GM23338 (cell line): ENCODE measurements around the gene ITSN2. TPM values are rescaled to one million over a fixed set of nuclear protein-coding genes. Genes with fewer than 3 reads are reported as not detected.

Experiments
- ATAC-seq: fragments of 200-7000 bp; cut with Tn5 transposase; 3 replicates; pipeline ENCODE4 v1.9.1; 2020
- DNase-seq: peaks from one replicate; pipeline ENCODE4 v3.0.0-alpha.2; 2015; ENCODE audit warnings: low spot score
- H2AFZ ChIP-seq: fragments of 200-600 bp; sonication (generic); 2 replicates; pipeline ENCODE4 v1.8.0; 2016; ENCODE audit warnings: antibody characterized with exemption, mild to moderate bottlenecking, moderate library complexity
- H3F3A ChIP-seq: fragments of 200-600 bp; sonication (generic); replicated peaks from 2 replicates; pipeline ENCODE4 v1.8.0; 2017; ENCODE audit warnings: antibody characterized with exemption, mixed run types, low read depth
- H3K27ac ChIP-seq: fragments of 200-600 bp; sonication (generic); 2 replicates; pipeline ENCODE4 v1.6.1; 2016; ENCODE audit warnings: low read depth
- H3K27me3 ChIP-seq: fragments of 200-600 bp; sonication (generic); 2 replicates; pipeline ENCODE4 v1.8.0; 2016; ENCODE audit warnings: mild to moderate bottlenecking, mixed run types, moderate library complexity; ENCODE audit not compliant: insufficient read depth
- H3K36me3 ChIP-seq: fragments of 200-600 bp; sonication (generic); 2 replicates; pipeline ENCODE4 v1.8.0; 2016; ENCODE audit warnings: mild to moderate bottlenecking; ENCODE audit not compliant: insufficient read depth
- H3K4me1 ChIP-seq: fragments of 200-600 bp; sonication (generic); 2 replicates; pipeline ENCODE4 v1.8.0; 2016; ENCODE audit warnings: mild to moderate bottlenecking, moderate library complexity; ENCODE audit not compliant: insufficient read depth
- H3K4me2 ChIP-seq: fragments of 200-600 bp; sonication (generic); 2 replicates; pipeline ENCODE4 v1.7.1; 2017; ENCODE audit warnings: mixed run types
- H3K4me3 ChIP-seq: fragments of 200-600 bp; sonication (generic); 2 replicates; pipeline ENCODE4 v1.6.1; 2016; ENCODE audit warnings: mixed run types
- H3K79me2 ChIP-seq: fragments of 200-600 bp; sonication (generic); replicated peaks from 2 replicates; pipeline ENCODE4 v1.8.0; 2017; ENCODE audit warnings: mild to moderate bottlenecking; ENCODE audit not compliant: insufficient read depth
- H3K9me2 ChIP-seq: fragments of 200-600 bp; sonication (generic); 2 replicates; pipeline ENCODE4 v1.8.0; 2017; ENCODE audit not compliant: insufficient read depth
- H4K20me1 ChIP-seq: fragments of 200-600 bp; sonication (generic); replicated peaks from 2 replicates; pipeline ENCODE4 v1.8.0; 2017; ENCODE audit warnings: mild to moderate bottlenecking; ENCODE audit not compliant: insufficient read depth
- H3K27ac Mint-ChIP-seq: 2 replicates; pipeline ENCODE4 v1.8.0; 2020; ENCODE audit warnings: inconsistent platforms, mild to moderate bottlenecking, moderate library complexity, mixed read lengths
- H3K27me3 Mint-ChIP-seq: 3 replicates; pipeline ENCODE4 v1.8.0; 2022; ENCODE audit warnings: low read depth, mild to moderate bottlenecking, moderate library complexity, mixed read lengths, inconsistent platforms; ENCODE audit not compliant: insufficient read depth, poor library complexity
- H3K36me3 Mint-ChIP-seq: 3 replicates; pipeline ENCODE4 v1.8.0; 2021; ENCODE audit warnings: low read depth, mild to moderate bottlenecking, inconsistent platforms, moderate library complexity, mixed read lengths
- H3K4me1 Mint-ChIP-seq: 3 replicates; pipeline ENCODE4 v1.8.0; 2020; ENCODE audit warnings: mild to moderate bottlenecking, inconsistent platforms, mixed read lengths
- H3K4me3 Mint-ChIP-seq: 3 replicates; pipeline ENCODE4 v1.8.0; 2021; ENCODE audit warnings: moderate library complexity, mild to moderate bottlenecking, inconsistent platforms, mixed read lengths
- H3K9me3 Mint-ChIP-seq: 3 replicates; pipeline ENCODE4 v1.8.0; 2020; ENCODE audit warnings: moderate library complexity, mild to moderate bottlenecking, inconsistent platforms, mixed read lengths
- CREB1 ChIP-seq: fragments of 250-450 bp; sonication (Bioruptor Pico); IDR thresholded peaks from 2 replicates; pipeline ENCODE4 v1.5.0; 2020; ENCODE audit warnings: low read depth, mild to moderate bottlenecking, moderate library complexity
- CTCF ChIP-seq, 2 experiments: fragments of 200-600 bp in 1 of 2; sonication (generic) in 1 of 2; conservative IDR thresholded peaks; 2 replicates each; pipeline versions ENCODE4 v1.5.1 to v1.6.1; 2016 to 2017; ENCODE audit warnings: antibody characterized with exemption in 2 of 2, low read depth in 2 of 2, mild to moderate bottlenecking in 2 of 2, moderate library complexity in 1 of 2
- EZH2 ChIP-seq: fragments of 200-600 bp; sonication (generic); IDR thresholded peaks from one replicate; pipeline ENCODE4 v1.8.0; 2017; ENCODE audit warnings: antibody characterized with exemption, mild to moderate bottlenecking, low read depth; ENCODE audit not compliant: unreplicated experiment
- JUNB ChIP-seq: IDR thresholded peaks from one replicate; pipeline ENCODE4 v1.6.1; 2016; ENCODE audit warnings: antibody characterized with exemption; ENCODE audit not compliant: unreplicated experiment
- STAT1 ChIP-seq: IDR thresholded peaks from one replicate; pipeline ENCODE4 v1.6.1; 2016; ENCODE audit warnings: antibody characterized with exemption; ENCODE audit not compliant: unreplicated experiment
- polyA plus RNA-seq: library from polyadenylated mRNA; unstranded; fragments of >200 nt; fragmentation: Nextera tagmentation; extraction: Ambion mirVana; gene quantifications from 2 replicates; pipeline ENCODE4 v1.2.1, GENCODE V29; 2016
- total RNA-seq: library from RNA; depleted of rRNA; stranded (reverse); fragments of >200 nt; shearing (Covaris generic); gene quantifications from 2 replicates; pipeline ENCODE4 v1.2.3, GENCODE V29; 2014
- TF ChIP-seq, protein P1 (sequence below): fragments of 250-450 bp; sonication (Bioruptor Pico); IDR thresholded peaks from 2 replicates; pipeline ENCODE4 v1.5.0; 2020; ENCODE audit warnings: mild to moderate bottlenecking, moderate library complexity
- TF ChIP-seq, protein P2 (sequence below): IDR thresholded peaks from one replicate; pipeline ENCODE4 v1.6.1; 2018; ENCODE audit warnings: antibody characterized with exemption; ENCODE audit not compliant: unreplicated experiment

The ITSN2 gene
- total and polyA plus RNA-seq, 2 experiments from 2014 or later: 17.1 to 17.8 TPM

DNA sequence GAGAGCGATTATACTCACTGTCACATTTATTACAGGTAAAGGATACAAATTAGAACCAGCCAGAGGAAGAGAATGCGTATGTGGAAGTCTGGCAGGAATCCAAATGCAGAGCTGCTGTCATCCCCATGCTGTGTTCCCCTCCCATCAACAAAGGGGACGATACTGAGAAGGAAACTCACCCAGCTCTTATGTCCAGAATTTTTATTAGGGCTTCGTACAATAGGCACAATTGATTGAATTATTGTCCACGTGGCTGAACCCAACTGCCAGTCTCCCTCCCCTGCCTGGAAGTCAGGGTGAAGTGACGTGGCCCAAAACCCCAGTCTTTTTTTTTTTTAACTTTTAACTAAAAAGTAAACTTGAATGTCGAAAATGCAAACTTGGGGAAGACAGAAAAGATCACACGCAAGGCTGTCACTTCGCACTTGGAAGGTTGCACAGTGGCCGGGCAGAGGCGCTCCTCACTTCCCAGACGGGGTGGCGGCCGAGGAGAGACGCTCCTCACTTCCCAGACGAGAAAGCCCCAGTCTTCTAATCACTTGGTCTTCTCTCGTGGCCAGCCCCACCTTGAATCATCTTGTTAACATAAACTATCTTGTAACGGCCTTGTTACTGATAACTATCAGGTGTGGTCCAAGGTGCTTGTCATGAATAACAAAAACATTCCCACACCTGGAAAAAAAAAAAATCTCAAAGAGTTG lies 40.0 kb upstream of the ITSN2 start:
- 0 out of 2 replicates have a peak, but pooled peaks cover 2% of the 10 kb centered on the region for H3F3A ChIP-seq
- no peaks in the 10 kb centered on the region for H4K20me1 ChIP-seq
- Mint-ChIP-seq H3K4me1 (peaks cover 9% of the 10 kb centered on the region), H3K27me3 (peaks cover 2% of the 10 kb centered on the region), H3K36me3 (no peaks in the 10 kb centered on the region), H3K27ac (no peak overlapping the region), H3K4me3 (no peak overlapping the region), H3K9me3 (peaks cover 3% of the 10 kb centered on the region; the same call in 1 of the 3 replicates)
- H3K36me3 ChIP-seq: no peaks in the 10 kb centered on the region; the same call in 1 of the 2 replicates
- H3K4me1 ChIP-seq: no peaks in the 10 kb centered on the region
- H3K27ac ChIP-seq: no peak overlapping the region
- ATAC-seq (no peak), DNase-seq (peak; percentile 19)
- no peaks in the 10 kb centered on the region for H3K27me3 ChIP-seq
- H3K79me2 ChIP-seq: no peaks in the 10 kb centered on the region
- peak overlapping the region; percentile 26; the same call in 1 of the 2 replicates for H3K4me2 ChIP-seq
- TF ChIP-seq CTCF (conservative IDR thresholded peaks at IDR 0.05; ENCODE audit: low read depth in 2 of 2) (0 out of 4 replicates have a peak, but pooled peaks of 1 of the 2 experiments have one; percentile 2), CREB1 (no peak)
- H3K4me3 ChIP-seq: no peak overlapping the region
- H3K9me2 ChIP-seq: no peaks in the 10 kb centered on the region
- peak overlapping the region; percentile 93 for H2AFZ ChIP-seq

DNA sequence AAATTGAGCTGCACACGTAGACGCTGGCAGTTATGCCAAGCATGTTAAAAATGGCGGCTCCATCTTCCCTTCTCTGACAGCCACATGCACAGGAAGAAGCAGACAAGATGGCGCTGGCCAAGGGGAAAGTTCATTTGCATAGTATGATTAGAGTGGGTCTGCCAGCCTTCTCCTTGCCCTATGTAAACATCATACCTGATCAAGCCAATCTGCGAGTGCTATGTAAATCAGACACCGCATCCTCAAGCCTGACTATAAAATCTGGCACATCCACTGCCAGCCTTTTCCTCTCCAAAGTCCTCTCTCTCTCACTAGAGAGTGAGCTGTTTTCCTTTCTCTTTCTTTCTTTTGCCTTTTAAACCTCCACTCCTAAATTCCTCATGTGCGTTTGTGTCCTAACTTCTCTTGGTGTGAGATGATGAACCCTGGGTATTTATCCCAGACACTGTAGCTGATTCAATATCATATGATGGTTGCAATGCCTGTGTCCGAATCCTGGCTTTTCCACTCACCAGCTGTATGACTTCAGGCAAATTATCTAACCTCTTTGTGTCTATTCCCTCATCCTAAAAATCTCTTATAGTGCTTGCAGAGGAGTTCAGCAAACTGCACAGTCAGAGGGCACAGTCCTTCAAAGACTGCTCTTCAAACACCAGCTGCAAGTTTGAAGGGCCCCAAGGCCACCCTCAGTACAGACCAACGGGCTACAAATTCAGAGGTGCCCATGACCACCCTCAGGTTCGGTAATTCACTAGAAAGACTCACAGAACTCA lies 39.3 kb upstream of the ITSN2 start:
- no peak for ATAC-seq
- no peak overlapping the region for H3K27ac Mint-ChIP-seq
- TF ChIP-seq STAT1 (no peak), JUNB (no peak), CREB1 (no peak), EZH2 (no peak)
- TF ChIP-seq, protein P1, sequence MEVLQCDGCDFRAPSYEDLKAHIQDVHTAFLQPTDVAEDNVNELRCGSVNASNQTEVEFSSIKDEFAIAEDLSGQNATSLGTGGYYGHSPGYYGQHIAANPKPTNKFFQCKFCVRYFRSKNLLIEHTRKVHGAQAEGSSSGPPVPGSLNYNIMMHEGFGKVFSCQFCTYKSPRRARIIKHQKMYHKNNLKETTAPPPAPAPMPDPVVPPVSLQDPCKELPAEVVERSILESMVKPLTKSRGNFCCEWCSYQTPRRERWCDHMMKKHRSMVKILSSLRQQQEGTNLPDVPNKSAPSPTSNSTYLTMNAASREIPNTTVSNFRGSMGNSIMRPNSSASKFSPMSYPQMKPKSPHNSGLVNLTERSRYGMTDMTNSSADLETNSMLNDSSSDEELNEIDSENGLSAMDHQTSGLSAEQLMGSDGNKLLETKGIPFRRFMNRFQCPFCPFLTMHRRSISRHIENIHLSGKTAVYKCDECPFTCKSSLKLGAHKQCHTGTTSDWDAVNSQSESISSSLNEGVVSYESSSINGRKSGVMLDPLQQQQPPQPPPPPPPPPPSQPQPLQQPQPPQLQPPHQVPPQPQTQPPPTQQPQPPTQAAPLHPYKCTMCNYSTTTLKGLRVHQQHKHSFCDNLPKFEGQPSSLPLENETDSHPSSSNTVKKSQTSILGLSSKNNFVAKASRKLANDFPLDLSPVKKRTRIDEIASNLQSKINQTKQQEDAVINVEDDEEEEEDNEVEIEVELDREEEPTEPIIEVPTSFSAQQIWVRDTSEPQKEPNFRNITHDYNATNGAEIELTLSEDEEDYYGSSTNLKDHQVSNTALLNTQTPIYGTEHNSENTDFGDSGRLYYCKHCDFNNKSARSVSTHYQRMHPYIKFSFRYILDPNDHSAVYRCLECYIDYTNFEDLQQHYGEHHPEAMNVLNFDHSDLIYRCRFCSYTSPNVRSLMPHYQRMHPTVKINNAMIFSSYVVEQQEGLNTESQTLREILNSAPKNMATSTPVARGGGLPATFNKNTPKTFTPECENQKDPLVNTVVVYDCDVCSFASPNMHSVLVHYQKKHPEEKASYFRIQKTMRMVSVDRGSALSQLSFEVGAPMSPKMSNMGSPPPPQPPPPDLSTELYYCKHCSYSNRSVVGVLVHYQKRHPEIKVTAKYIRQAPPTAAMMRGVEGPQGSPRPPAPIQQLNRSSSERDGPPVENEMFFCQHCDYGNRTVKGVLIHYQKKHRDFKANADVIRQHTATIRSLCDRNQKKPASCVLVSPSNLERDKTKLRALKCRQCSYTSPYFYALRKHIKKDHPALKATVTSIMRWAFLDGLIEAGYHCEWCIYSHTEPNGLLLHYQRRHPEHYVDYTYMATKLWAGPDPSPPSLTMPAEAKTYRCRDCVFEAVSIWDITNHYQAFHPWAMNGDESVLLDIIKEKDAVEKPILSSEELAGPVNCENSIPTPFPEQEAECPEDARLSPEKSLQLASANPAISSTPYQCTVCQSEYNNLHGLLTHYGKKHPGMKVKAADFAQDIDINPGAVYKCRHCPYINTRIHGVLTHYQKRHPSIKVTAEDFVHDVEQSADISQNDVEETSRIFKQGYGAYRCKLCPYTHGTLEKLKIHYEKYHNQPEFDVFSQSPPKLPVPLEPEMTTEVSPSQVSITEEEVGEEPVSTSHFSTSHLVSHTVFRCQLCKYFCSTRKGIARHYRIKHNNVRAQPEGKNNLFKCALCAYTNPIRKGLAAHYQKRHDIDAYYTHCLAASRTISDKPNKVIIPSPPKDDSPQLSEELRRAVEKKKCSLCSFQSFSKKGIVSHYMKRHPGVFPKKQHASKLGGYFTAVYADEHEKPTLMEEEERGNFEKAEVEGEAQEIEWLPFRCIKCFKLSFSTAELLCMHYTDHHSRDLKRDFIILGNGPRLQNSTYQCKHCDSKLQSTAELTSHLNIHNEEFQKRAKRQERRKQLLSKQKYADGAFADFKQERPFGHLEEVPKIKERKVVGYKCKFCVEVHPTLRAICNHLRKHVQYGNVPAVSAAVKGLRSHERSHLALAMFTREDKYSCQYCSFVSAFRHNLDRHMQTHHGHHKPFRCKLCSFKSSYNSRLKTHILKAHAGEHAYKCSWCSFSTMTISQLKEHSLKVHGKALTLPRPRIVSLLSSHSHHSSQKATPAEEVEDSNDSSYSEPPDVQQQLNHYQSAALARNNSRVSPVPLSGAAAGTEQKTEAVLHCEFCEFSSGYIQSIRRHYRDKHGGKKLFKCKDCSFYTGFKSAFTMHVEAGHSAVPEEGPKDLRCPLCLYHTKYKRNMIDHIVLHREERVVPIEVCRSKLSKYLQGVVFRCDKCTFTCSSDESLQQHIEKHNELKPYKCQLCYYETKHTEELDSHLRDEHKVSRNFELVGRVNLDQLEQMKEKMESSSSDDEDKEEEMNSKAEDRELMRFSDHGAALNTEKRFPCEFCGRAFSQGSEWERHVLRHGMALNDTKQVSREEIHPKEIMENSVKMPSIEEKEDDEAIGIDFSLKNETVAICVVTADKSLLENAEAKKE: no peak
- TF ChIP-seq, protein P2, sequence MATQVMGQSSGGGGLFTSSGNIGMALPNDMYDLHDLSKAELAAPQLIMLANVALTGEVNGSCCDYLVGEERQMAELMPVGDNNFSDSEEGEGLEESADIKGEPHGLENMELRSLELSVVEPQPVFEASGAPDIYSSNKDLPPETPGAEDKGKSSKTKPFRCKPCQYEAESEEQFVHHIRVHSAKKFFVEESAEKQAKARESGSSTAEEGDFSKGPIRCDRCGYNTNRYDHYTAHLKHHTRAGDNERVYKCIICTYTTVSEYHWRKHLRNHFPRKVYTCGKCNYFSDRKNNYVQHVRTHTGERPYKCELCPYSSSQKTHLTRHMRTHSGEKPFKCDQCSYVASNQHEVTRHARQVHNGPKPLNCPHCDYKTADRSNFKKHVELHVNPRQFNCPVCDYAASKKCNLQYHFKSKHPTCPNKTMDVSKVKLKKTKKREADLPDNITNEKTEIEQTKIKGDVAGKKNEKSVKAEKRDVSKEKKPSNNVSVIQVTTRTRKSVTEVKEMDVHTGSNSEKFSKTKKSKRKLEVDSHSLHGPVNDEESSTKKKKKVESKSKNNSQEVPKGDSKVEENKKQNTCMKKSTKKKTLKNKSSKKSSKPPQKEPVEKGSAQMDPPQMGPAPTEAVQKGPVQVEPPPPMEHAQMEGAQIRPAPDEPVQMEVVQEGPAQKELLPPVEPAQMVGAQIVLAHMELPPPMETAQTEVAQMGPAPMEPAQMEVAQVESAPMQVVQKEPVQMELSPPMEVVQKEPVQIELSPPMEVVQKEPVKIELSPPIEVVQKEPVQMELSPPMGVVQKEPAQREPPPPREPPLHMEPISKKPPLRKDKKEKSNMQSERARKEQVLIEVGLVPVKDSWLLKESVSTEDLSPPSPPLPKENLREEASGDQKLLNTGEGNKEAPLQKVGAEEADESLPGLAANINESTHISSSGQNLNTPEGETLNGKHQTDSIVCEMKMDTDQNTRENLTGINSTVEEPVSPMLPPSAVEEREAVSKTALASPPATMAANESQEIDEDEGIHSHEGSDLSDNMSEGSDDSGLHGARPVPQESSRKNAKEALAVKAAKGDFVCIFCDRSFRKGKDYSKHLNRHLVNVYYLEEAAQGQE: no peak

More for the DNA sequence above, 39.3 kb upstream of the ITSN2 start:
- no peaks in the 10 kb centered on the region for H3K9me2 ChIP-seq
- H3K4me1 Mint-ChIP-seq: peaks cover 9% of the 10 kb centered on the region
- peaks cover 3% of the 10 kb centered on the region; the same call in 1 of the 3 replicates for H3K9me3 Mint-ChIP-seq
- H3K36me3 Mint-ChIP-seq: no peaks in the 10 kb centered on the region
- no peaks in the 10 kb centered on the region for H3K4me1 ChIP-seq
- no peaks in the 10 kb centered on the region for H3K27me3 ChIP-seq
- H3K4me2 ChIP-seq: no peak overlapping the region
- H3K79me2 ChIP-seq: no peaks in the 10 kb centered on the region
- no peaks in the 10 kb centered on the region for H4K20me1 ChIP-seq
- H2AFZ ChIP-seq: peak overlapping the region; percentile 93
- H3K27ac ChIP-seq: no peak overlapping the region
- H3F3A ChIP-seq: 0 out of 2 replicates have a peak, but pooled peaks cover 2% of the 10 kb centered on the region
- peaks cover 2% of the 10 kb centered on the region for H3K27me3 Mint-ChIP-seq
- no peak overlapping the region for H3K4me3 Mint-ChIP-seq
- no peak for DNase-seq
- H3K4me3 ChIP-seq: no peak overlapping the region
- no peaks in the 10 kb centered on the region; the same call in 1 of the 2 replicates for H3K36me3 ChIP-seq
